HG02884 (cell line): ENCODE results near the gene KRT15.

Experiments used
- ATAC-seq: cut with Tn5 transposase; IDR thresholded peaks from one replicate; pipeline ENCODE4 v1.9.1; 2021; ENCODE audit warnings: mild to moderate bottlenecking, moderate library complexity; ENCODE audit not compliant: unreplicated experiment

KRT15 gene

GRCh38 chr17:41518789-41519449 lies at the start of gene KRT15:
KRT15 (minus strand) TSS chr17:41518890; CDS start chr17:41518827, 63 bp downstream.
- no peak for ATAC-seq

GRCh38 chr17:41567317-41567716 lies 48.6 kb upstream of the KRT15 start:
- ATAC-seq: no peak

GRCh38 chr17:41565338-41565737 lies 46.6 kb upstream of the KRT15 start:
- ATAC-seq: no peak

- ATAC-seq: no peak
Measured at GRCh38 chr17:41563607-41564170, 45.0 kb upstream of the KRT15 start.

- ATAC-seq: no peak
Measured at GRCh38 chr17:41561554-41561953, 42.9 kb upstream of the KRT15 start.

GRCh38 chr17:41559548-41559947 lies 40.9 kb upstream of the KRT15 start:
- no peak for ATAC-seq

GRCh38 chr17:41556931-41557330 lies 38.2 kb upstream of the KRT15 start:
- no peak for ATAC-seq

GRCh38 chr17:41556306-41556705 lies 37.6 kb upstream of the KRT15 start:
- no peak for ATAC-seq

- ATAC-seq: no peak
Measured at GRCh38 chr17:41555105-41555887, 36.6 kb upstream of the KRT15 start.

GRCh38 chr17:41553987-41554680 lies 35.4 kb upstream of the KRT15 start:
- ATAC-seq: no peak

GRCh38 chr17:41553176-41553575 lies 34.5 kb upstream of the KRT15 start:
- ATAC-seq: no peak

GRCh38 chr17:41552455-41552854 lies 33.8 kb upstream of the KRT15 start:
- ATAC-seq: no peak

- no peak for ATAC-seq
Measured at GRCh38 chr17:41551365-41551764, 32.7 kb upstream of the KRT15 start.

GRCh38 chr17:41549596-41550039 lies 30.9 kb upstream of the KRT15 start:
- no peak for ATAC-seq

- no peak for ATAC-seq
Measured at GRCh38 chr17:41548844-41549595, 30.3 kb upstream of the KRT15 start.

GRCh38 chr17:41547921-41548843 lies 29.5 kb upstream of the KRT15 start:
- ATAC-seq: no peak

- no peak for ATAC-seq
Measured at GRCh38 chr17:41547378-41547841, 28.7 kb upstream of the KRT15 start.

GRCh38 chr17:41546819-41547218 lies 28.1 kb upstream of the KRT15 start:
- no peak for ATAC-seq

GRCh38 chr17:41545829-41546410 lies 27.2 kb upstream of the KRT15 start:
- no peak for ATAC-seq
